H54 (cell line): Measurements from ENCODE around the gene ST6GALNAC6.
A peak's percentile ranks its signal among the peaks of the same experiment; 100 is the strongest.
"Not testable (repeated sequence)": the region's sequence is repeated elsewhere in the genome, so short reads cannot be mapped to it uniquely, and the experiment has no call there.

ENCODE experiments used
- DNase-seq: peaks from one replicate; pipeline ENCODE4 v3.0.0; 2011; ENCODE audit warnings: low spot score, mixed read lengths; ENCODE audit not compliant: insufficient read length
- FAIRE-seq: peaks from 3 replicates; lab custom pipeline; 2011; peaks lifted over from hg19 to GRCh38; lab: Jason Lieb, UNC
- POLR2A ChIP-seq: IDR thresholded peaks from 2 replicates; pipeline ENCODE4 v1.6.1; 2011; ENCODE audit warnings: low read depth, mild to moderate bottlenecking, low read length

ST6GALNAC6 gene

GRCh38 chr9:127884976-127885490, 14.4 kb downstream of the ST6GALNAC6 start:
- DNase-seq, result no peak
- FAIRE-seq, result no peak
- TF ChIP-seq POLR2A, result no peak

GRCh38 chr9:127884427-127884911, 14.9 kb downstream of the ST6GALNAC6 start:
- FAIRE-seq, result no peak
- no peak for DNase-seq
- peak; percentile 19; the same call in 1 of the 2 replicates for TF ChIP-seq POLR2A

- no peak for FAIRE-seq
- no peak for DNase-seq
- no peak for TF ChIP-seq POLR2A
Measured at GRCh38 chr9:127883959-127884358, 15.4 kb downstream of the ST6GALNAC6 start.

- DNase-seq, FAIRE-seq: not testable (repeated sequence)
Measured at GRCh38 chr9:127881715-127882114, 17.7 kb downstream of the ST6GALNAC6 start.

- no peak for FAIRE-seq
- DNase-seq, result no peak
- TF ChIP-seq POLR2A, result no peak
Measured at GRCh38 chr9:127880143-127880542, 19.3 kb downstream of the ST6GALNAC6 start.

GRCh38 chr9:127878652-127879390, 20.6 kb downstream of the ST6GALNAC6 start:
- TF ChIP-seq POLR2A, result no peak
- DNase-seq (no peak), FAIRE-seq (no peak)

GRCh38 chr9:127878001-127878651, 21.3 kb downstream of the ST6GALNAC6 start:
- no peak for TF ChIP-seq POLR2A
- DNase-seq, result no peak
- no peak for FAIRE-seq

- FAIRE-seq (no peak), DNase-seq (peak; percentile 85)
- TF ChIP-seq POLR2A, result peak; percentile 87
Measured at GRCh38 chr9:127877566-127877998, 21.8 kb downstream of the ST6GALNAC6 start, which contains the start of gene AK1. Gene AK1 (minus strand): TSS chr9:127877675. CDS start chr9:127874617, 3,058 bp downstream.

- FAIRE-seq, result no peak
Measured at GRCh38 chr9:127876764-127877562, 22.4 kb downstream of the ST6GALNAC6 start.

GRCh38 chr9:127876026-127876763, 23.2 kb downstream of the ST6GALNAC6 start:
- FAIRE-seq, result no peak

More at GRCh38 chr9:127876764-127877562, 22.4 kb downstream of the ST6GALNAC6 start:
- peak; percentile 58 for DNase-seq
- TF ChIP-seq POLR2A, result no peak

GRCh38 chr9:127875306-127875966, 24.0 kb downstream of the ST6GALNAC6 start:
- FAIRE-seq, result no peak

More at GRCh38 chr9:127876026-127876763, 23.2 kb downstream of the ST6GALNAC6 start:
- DNase-seq, result no peak
- no peak for TF ChIP-seq POLR2A

More at GRCh38 chr9:127875306-127875966, 24.0 kb downstream of the ST6GALNAC6 start:
- peak; percentile 83 for DNase-seq
- TF ChIP-seq POLR2A, result no peak
